GM04503 (cell line): Measurements from ENCODE around the gene RUNX2.
"Not testable (repeated sequence)": the region's sequence is repeated elsewhere in the genome, so short reads cannot be mapped to it uniquely, and the experiment has no call there.

ENCODE experiments used
- DNase-seq: peaks from one replicate; pipeline ENCODE4 v3.0.0-alpha.2; 2012; ENCODE audit warnings: low read depth

Gene RUNX2

GRCh38 chr6:45648262-45648620, 320.1 kb downstream of the RUNX2 start:
- DNase-seq = no peak

GRCh38 chr6:45650524-45651135, 322.5 kb downstream of the RUNX2 start:
- DNase-seq = peak; percentile 81

GRCh38 chr6:45651301-45651700, 323.2 kb downstream of the RUNX2 start:
- no peak for DNase-seq

GRCh38 chr6:45652416-45652815, 324.3 kb downstream of the RUNX2 start:
- no peak for DNase-seq

GRCh38 chr6:45653117-45653883, 325.2 kb downstream of the RUNX2 start:
- DNase-seq = no peak

GRCh38 chr6:45654673-45655072, 326.5 kb downstream of the RUNX2 start:
- no peak for DNase-seq

GRCh38 chr6:45655745-45656476, 327.8 kb downstream of the RUNX2 start:
- peak; percentile 99 for DNase-seq

GRCh38 chr6:45657226-45657625, 329.1 kb downstream of the RUNX2 start:
- DNase-seq = no peak

GRCh38 chr6:45658400-45658799, 330.3 kb downstream of the RUNX2 start:
- DNase-seq = no peak

- no peak for DNase-seq
Observed at GRCh38 chr6:45658958-45659357, 330.8 kb downstream of the RUNX2 start.

GRCh38 chr6:45661661-45662060, 333.5 kb downstream of the RUNX2 start:
- DNase-seq = no peak

- no peak for DNase-seq
Observed at GRCh38 chr6:45663251-45664221, 335.4 kb downstream of the RUNX2 start.

- no peak for DNase-seq
Observed at GRCh38 chr6:45664707-45665106, 336.6 kb downstream of the RUNX2 start.

- DNase-seq = no peak
Observed at GRCh38 chr6:45665859-45666258, 337.7 kb downstream of the RUNX2 start.

GRCh38 chr6:45666846-45667245, 338.7 kb downstream of the RUNX2 start:
- no peak for DNase-seq

GRCh38 chr6:45667300-45667699, 339.2 kb downstream of the RUNX2 start:
- DNase-seq = no peak

- DNase-seq = no peak
Observed at GRCh38 chr6:45667766-45668165, 339.6 kb downstream of the RUNX2 start.

GRCh38 chr6:45668705-45669104, 340.6 kb downstream of the RUNX2 start:
- no peak for DNase-seq

- DNase-seq = not testable (repeated sequence)
Observed at GRCh38 chr6:45673167-45673566, 345.0 kb downstream of the RUNX2 start.

GRCh38 chr6:45675166-45675565, 347.0 kb downstream of the RUNX2 start:
- DNase-seq = not testable (repeated sequence)

- no peak for DNase-seq
Observed at GRCh38 chr6:45675634-45676033, 347.5 kb downstream of the RUNX2 start.

- no peak for DNase-seq
Observed at GRCh38 chr6:45676380-45676779, 348.2 kb downstream of the RUNX2 start.
